ENCODE data around the gene SLC25A43.

DNA sequence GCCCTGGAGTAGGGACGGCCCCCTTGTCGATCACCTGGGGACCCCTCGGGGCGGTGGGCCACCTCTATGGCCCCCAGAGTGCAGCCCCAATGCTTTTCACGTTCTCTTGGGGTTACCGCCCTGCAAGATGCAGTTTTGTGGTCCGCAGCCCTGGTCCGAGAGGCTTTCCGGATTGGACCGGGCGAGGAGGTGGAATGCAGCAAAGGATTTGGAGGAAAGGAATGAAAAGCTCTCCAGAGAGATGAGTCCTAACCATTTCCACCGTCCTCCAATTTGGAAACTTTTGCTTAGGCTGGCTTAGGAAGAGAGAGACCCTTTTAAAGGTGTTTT, 601 bp downstream of the SLC25A43 start:
- TF ChIP-seq CTCF (IDR thresholded peaks at IDR 0.05; ENCODE audit: low read length): no peak
- TF ChIP-seq EZH2 (IDR thresholded peaks at IDR 0.05; ENCODE audit: borderline replicate concordance, low read length): no peak

Data from OCI-LY1 (cell line).